Endothelial cell of umbilical vein (primary cell): ENCODE measurements around the gene CHRNA5. TPM values are rescaled to one million over a fixed set of nuclear protein-coding genes. Genes with fewer than 3 reads are reported as not detected.
"Not testable (repeated sequence)": the region's sequence is repeated elsewhere in the genome, so short reads cannot be mapped to it uniquely, and the experiment has no call there.

Experiments
- BruUV-seq: library from RNA; stranded (reverse); fragments of 400-500 nt; replicated peaks from 2 replicates; lab custom pipeline; 2021; lab: Mats Ljungman, UMichigan
- CTCF ChIA-PET: fragments of 300-600, 350-600 bp; sonication (Branson Sonifier 250); formaldehyde crosslinking; loops from one replicate; lab custom pipeline; 2021; ENCODE audit warnings: antibody characterized with exemption, inconsistent platforms; lab: Charles Lee
- POLR2A ChIA-PET: fragments of 300-600, 350-600 bp; sonication (Branson Sonifier 250); formaldehyde crosslinking; loops from one replicate; lab custom pipeline; 2021; ENCODE audit warnings: antibody characterized with exemption, inconsistent platforms; lab: Charles Lee
- DNase-seq: peaks from one replicate; pipeline ENCODE4 v3.0.0-alpha.2; 2011; ENCODE audit warnings: low read depth, low spot score
- FAIRE-seq: peaks from 2 replicates; lab custom pipeline; 2011; peaks lifted over from hg19 to GRCh38; lab: Jason Lieb, UNC
- H2AFZ ChIP-seq: 2 replicates; pipeline ENCODE4 v1.6.0; 2012; ENCODE audit warnings: low read depth, low read length, control low read depth, inconsistent platforms
- H3K27ac ChIP-seq: 2 replicates; pipeline ENCODE4 v1.5.1; 2011; ENCODE audit warnings: low read depth, mild to moderate bottlenecking, control low read depth, low read length, moderate library complexity; ENCODE audit not compliant: insufficient read depth
- H3K27me3 ChIP-seq, 2 experiments: 2 replicates each; pipeline versions ENCODE4 v1.6.0 to v1.6.1; 2011; ENCODE audit warnings: low read length in 2 of 2, mixed read lengths in 1 of 2; ENCODE audit not compliant: control insufficient read depth in 2 of 2, insufficient read depth in 2 of 2
- H3K36me3 ChIP-seq, 2 experiments: 2 replicates in 1 of 2; 3 replicates in 1 of 2; pipeline ENCODE4 v1.5.1; 2011; ENCODE audit warnings: low read length in 2 of 2, mild to moderate bottlenecking in 1 of 2, moderate library complexity in 1 of 2; ENCODE audit not compliant: control insufficient read depth in 2 of 2, insufficient read depth in 2 of 2; ENCODE audit errors: extremely low read depth in 1 of 2
- H3K4me1 ChIP-seq: 3 replicates; pipeline ENCODE4 v1.5.1; 2011; ENCODE audit warnings: mild to moderate bottlenecking, low read length; ENCODE audit not compliant: control insufficient read depth, insufficient read depth; ENCODE audit errors: extremely low read depth
- H3K4me2 ChIP-seq: 2 replicates; pipeline ENCODE4 v1.6.1; 2011; ENCODE audit warnings: low read length, control low read depth, mixed read lengths; ENCODE audit not compliant: insufficient read depth
- H3K4me3 ChIP-seq, 3 experiments: fragments of 200-600 bp in 1 of 3; sonication (generic), shearing (Covaris generic) in 1 of 3; replicated peaks in 1 of 3; 2 replicates each; pipeline ENCODE4 v1.5.1; 2011 to 2016; ENCODE audit warnings: control low read depth in 3 of 3, low read length in 3 of 3, mild to moderate bottlenecking in 2 of 3, inconsistent platforms in 1 of 3, low read depth in 1 of 3, moderate library complexity in 1 of 3; ENCODE audit not compliant: insufficient read depth in 1 of 3
- H3K79me2 ChIP-seq: 2 replicates; pipeline ENCODE4 v1.6.0; 2012; ENCODE audit warnings: low read length, inconsistent platforms; ENCODE audit not compliant: control insufficient read depth, insufficient read depth
- H3K9ac ChIP-seq: replicated peaks from 2 replicates; pipeline ENCODE3; 2011; ENCODE audit warnings: low read length, control low read depth; ENCODE audit not compliant: insufficient read depth; ENCODE audit errors: extremely low read depth
- H3K9me1 ChIP-seq: replicated peaks from 3 replicates; pipeline ENCODE4 v1.6.0; 2011; ENCODE audit warnings: mild to moderate bottlenecking, low read length; ENCODE audit not compliant: control insufficient read depth, insufficient read depth; ENCODE audit errors: extremely low read depth
- H3K9me3 ChIP-seq: replicated peaks from 2 replicates; pipeline ENCODE4 v1.5.1; 2012; ENCODE audit warnings: low read length, inconsistent platforms; ENCODE audit not compliant: control insufficient read depth, insufficient read depth
- H4K20me1 ChIP-seq: replicated peaks from 2 replicates; pipeline ENCODE3; 2011; ENCODE audit warnings: mild to moderate bottlenecking, low read length; ENCODE audit not compliant: control insufficient read depth, insufficient read depth; ENCODE audit errors: extremely low read depth
- EZH2 ChIP-seq: IDR thresholded peaks from 2 replicates; pipeline ENCODE4 v1.6.1; 2012; ENCODE audit warnings: borderline replicate concordance, low read depth, mild to moderate bottlenecking, moderate library complexity, low read length, inconsistent platforms; ENCODE audit not compliant: severe bottlenecking
- FOS ChIP-seq: IDR thresholded peaks from 2 replicates; pipeline ENCODE4 v1.6.1; 2011; ENCODE audit warnings: mild to moderate bottlenecking, low read length, moderate library complexity, borderline replicate concordance; ENCODE audit not compliant: insufficient read depth
- GATA2 ChIP-seq: IDR thresholded peaks from 2 replicates; pipeline ENCODE4 v1.7.0; 2011; ENCODE audit warnings: low read depth, mild to moderate bottlenecking, moderate library complexity, mixed read lengths, low read length; ENCODE audit not compliant: insufficient read length, insufficient read depth
- JUN ChIP-seq: IDR thresholded peaks from 2 replicates; pipeline ENCODE4 v1.6.1; 2011; ENCODE audit warnings: borderline replicate concordance, low read depth; ENCODE audit not compliant: insufficient read length, insufficient read depth
- MYC ChIP-seq: IDR thresholded peaks from one replicate; pipeline ENCODE4 v1.6.1; 2011; ENCODE audit warnings: mild to moderate bottlenecking, low read depth, low read length
- POLR2A ChIP-seq: IDR thresholded peaks from 2 replicates; pipeline ENCODE4 v1.6.1; 2012; ENCODE audit warnings: low read depth, mild to moderate bottlenecking, control low read depth, low read length
- POLR2AphosphoS5 ChIP-seq: IDR thresholded peaks from 2 replicates; pipeline ENCODE4 v1.6.1; 2012; ENCODE audit warnings: low read depth, mild to moderate bottlenecking, control low read depth, low read length, moderate library complexity; ENCODE audit not compliant: insufficient read depth
- dilution Hi-C: fragments of 300-500 bp; cut with MboI; formaldehyde crosslinking; loops from one replicate; pipeline ENCODE4 v1.15.0; 2019; ENCODE audit warnings: low sequenced_read_pairs; ENCODE audit not compliant: extremely low pct_ligation_motif_present
- intact Hi-C: fragments of 100-400 bp; cut with micrococcal nuclease; formaldehyde crosslinking; loops from one replicate; pipeline ENCODE4 v1.10.0; 2022
- polyA plus RNA-seq, 4 experiments: library from polyadenylated mRNA; depleted of rRNA in 3 of 4; stranded (reverse) in 3 of 4; unstranded in 1 of 4; fragments of >200 nt; gene quantifications; 2 replicates each; pipeline versions ENCODE4 v1.2.1 to v1.2.3, GENCODE V29; 2011 to 2012; ENCODE audit warnings: missing spikeins in 1 of 4
- total RNA-seq: library from RNA; stranded (reverse); gene quantifications from 2 replicates; pipeline ENCODE4 v1.2.3, GENCODE V29; 2021
- TF ChIP-seq, protein P1 (sequence below): IDR thresholded peaks from 2 replicates; pipeline ENCODE4 v1.6.1; 2011; ENCODE audit not compliant: insufficient read depth, insufficient read length
- TF ChIP-seq, protein P2 (sequence below), 2 donors: IDR thresholded peaks; 1 replicate in 1 of 2; 2 replicates in 1 of 2; pipeline ENCODE4 v1.5.1; 2011; ENCODE audit warnings: low read length in 2 of 2, mild to moderate bottlenecking in 2 of 2, moderate library complexity in 2 of 2, control low read depth in 1 of 2, inconsistent platforms in 1 of 2, low read depth in 1 of 2; ENCODE audit not compliant: insufficient read depth in 1 of 2; ENCODE audit errors: extremely low read depth in 1 of 2

CHRNA5 gene
- total and polyA plus RNA-seq, 2 donors (not counting 3 experiments of a cell fraction or from before 2014, with no cell fraction given): 6.4 to 12.7 TPM

- dilution Hi-C loops, H3K9me1 ChIP-seq, H3K9me3 ChIP-seq, H4K20me1 ChIP-seq, H3K36me3 ChIP-seq, DNase-seq, H3K27me3 ChIP-seq, FAIRE-seq: not testable (repeated sequence)
- peaks cover 13% of the 10 kb centered on the region for H3K4me1 ChIP-seq
- ChIA-PET POLR2A (interaction anchor here (1.4 to 1.5 kb wide), 3 partner anchors 25 to 102 kb away, joined by 3 to 7 read pairs (median 4); partner anchors contain the start of genes CHRNA5 and IREB2), CTCF (interaction anchor here (1.2 to 2.2 kb wide), 2 partner anchors 26 to 431 kb away, joined by 3 to 27 read pairs; partner anchors contain the start of gene CHRNA5)
- peak; percentile 1 for TF ChIP-seq JUN
- H3K79me2 ChIP-seq: peaks cover 25% of the 10 kb centered on the region
- H3K27ac ChIP-seq: peak overlapping the region; percentile 92
- intact Hi-C loops: loop anchor here (1.0 kb wide), 3 partner anchors 26 to 101 kb away; partner anchors contain the start of genes CHRNA5, HYKK and IREB2
- H3K9ac ChIP-seq: peak overlapping the region; percentile 98
- H3K4me3 ChIP-seq: peak overlapping the region; percentile 67 to 96 (median 88)
- BruUV-seq: TSS peak; percentile 87
- H2AFZ ChIP-seq: peak overlapping the region; percentile 92
- peak overlapping the region; percentile 71 for H3K4me2 ChIP-seq
These were observed 25.7 kb upstream of the CHRNA5 start for GRCh38 chr15:78539464-78540140.

GRCh38 chr15:78540141-78540870 lies 25.0 kb upstream of the CHRNA5 start, which contains the start of gene PSMA4:
Gene PSMA4, plus strand, starts transcription at chr15:78540444. Its CDS starts 1,484 bp downstream, at chr15:78541928.
- intact Hi-C loops (loop anchor here (1.0 kb wide), 3 partner anchors 25 to 102 kb away; partner anchors contain the start of genes CHRNA5, HYKK and IREB2), dilution Hi-C loops (no loop called here)
- TF ChIP-seq, protein P1, sequence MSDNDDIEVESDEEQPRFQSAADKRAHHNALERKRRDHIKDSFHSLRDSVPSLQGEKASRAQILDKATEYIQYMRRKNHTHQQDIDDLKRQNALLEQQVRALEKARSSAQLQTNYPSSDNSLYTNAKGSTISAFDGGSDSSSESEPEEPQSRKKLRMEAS: no peak
- TF ChIP-seq FOS (no peak), EZH2 (no peak), POLR2A (no peak), GATA2 (no peak), JUN (no peak), MYC (no peak), POLR2AphosphoS5 (peak; percentile 87)
- TF ChIP-seq, protein P2, sequence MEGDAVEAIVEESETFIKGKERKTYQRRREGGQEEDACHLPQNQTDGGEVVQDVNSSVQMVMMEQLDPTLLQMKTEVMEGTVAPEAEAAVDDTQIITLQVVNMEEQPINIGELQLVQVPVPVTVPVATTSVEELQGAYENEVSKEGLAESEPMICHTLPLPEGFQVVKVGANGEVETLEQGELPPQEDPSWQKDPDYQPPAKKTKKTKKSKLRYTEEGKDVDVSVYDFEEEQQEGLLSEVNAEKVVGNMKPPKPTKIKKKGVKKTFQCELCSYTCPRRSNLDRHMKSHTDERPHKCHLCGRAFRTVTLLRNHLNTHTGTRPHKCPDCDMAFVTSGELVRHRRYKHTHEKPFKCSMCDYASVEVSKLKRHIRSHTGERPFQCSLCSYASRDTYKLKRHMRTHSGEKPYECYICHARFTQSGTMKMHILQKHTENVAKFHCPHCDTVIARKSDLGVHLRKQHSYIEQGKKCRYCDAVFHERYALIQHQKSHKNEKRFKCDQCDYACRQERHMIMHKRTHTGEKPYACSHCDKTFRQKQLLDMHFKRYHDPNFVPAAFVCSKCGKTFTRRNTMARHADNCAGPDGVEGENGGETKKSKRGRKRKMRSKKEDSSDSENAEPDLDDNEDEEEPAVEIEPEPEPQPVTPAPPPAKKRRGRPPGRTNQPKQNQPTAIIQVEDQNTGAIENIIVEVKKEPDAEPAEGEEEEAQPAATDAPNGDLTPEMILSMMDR (IDR thresholded peaks at IDR 0.05; ENCODE audit: extremely low read depth in 1 of 2, insufficient read depth in 1 of 2, low read depth in 1 of 2, low read length in 2 of 2): peak in 1 of 2 donors; percentile 29
- peak; percentile 92 for DNase-seq
- H3K27me3 ChIP-seq: no peaks in the 10 kb centered on the region
- no peaks in the 10 kb centered on the region for H3K9me3 ChIP-seq
- H3K27ac ChIP-seq: peak within 1 kb of the TSS; percentile 92
- H3K79me2 ChIP-seq: peaks cover 25% of the 10 kb centered on the region
- peak within 1 kb of the TSS; percentile 92 for H2AFZ ChIP-seq
- peak within 1 kb of the TSS; percentile 98 for H3K9ac ChIP-seq
- no peaks in the 10 kb centered on the region for H4K20me1 ChIP-seq
- ChIA-PET CTCF (interaction anchor here (0.9 to 2.2 kb wide), 6 partner anchors 10 to 432 kb away, joined by 3 to 27 read pairs (median 4); partner anchors contain the start of gene CHRNA5), POLR2A (interaction anchor here (1.4 to 1.5 kb wide), 3 partner anchors 25 to 103 kb away, joined by 3 to 7 read pairs (median 4); partner anchors contain the start of genes CHRNA5 and IREB2)
- H3K9me1 ChIP-seq: no peaks in the 10 kb centered on the region
- H3K4me2 ChIP-seq: peak within 1 kb of the TSS; percentile 87
- FAIRE-seq: peak; percentile 85
- peaks cover 2 to 10% of the 10 kb centered on the region in 2 experiments for H3K36me3 ChIP-seq
- H3K4me3 ChIP-seq: peak within 1 kb of the TSS; percentile 67 to 96 (median 88)
- BruUV-seq: no TSS peak
- peaks cover 13% of the 10 kb centered on the region for H3K4me1 ChIP-seq
